Dermis blood vessel endothelial cell (primary cell): ENCODE data around the gene PRKAG3. TPM values are rescaled to one million over a fixed set of nuclear protein-coding genes. Genes with fewer than 3 reads are reported as not detected.
"Not testable (repeated sequence)": the region's sequence is repeated elsewhere in the genome, so short reads cannot be mapped to it uniquely, and the experiment has no call there.

Source experiments
- DNase-seq: peaks from one replicate; pipeline ENCODE4 v3.0.0; 2010
- total RNA-seq: library from RNA; depleted of rRNA; stranded (reverse); fragments of >200 nt; gene quantifications from 2 replicates; pipeline ENCODE4 v1.2.3, GENCODE V29; 2014

Gene PRKAG3
- total RNA-seq, 1 donor from 2014 or later: not detected

GRCh38 chr2:218780046-218780445, 51.6 kb downstream of the PRKAG3 start:
- DNase-seq: no peak

GRCh38 chr2:218777276-218777990, 54.2 kb downstream of the PRKAG3 start:
- no peak for DNase-seq

DNA sequence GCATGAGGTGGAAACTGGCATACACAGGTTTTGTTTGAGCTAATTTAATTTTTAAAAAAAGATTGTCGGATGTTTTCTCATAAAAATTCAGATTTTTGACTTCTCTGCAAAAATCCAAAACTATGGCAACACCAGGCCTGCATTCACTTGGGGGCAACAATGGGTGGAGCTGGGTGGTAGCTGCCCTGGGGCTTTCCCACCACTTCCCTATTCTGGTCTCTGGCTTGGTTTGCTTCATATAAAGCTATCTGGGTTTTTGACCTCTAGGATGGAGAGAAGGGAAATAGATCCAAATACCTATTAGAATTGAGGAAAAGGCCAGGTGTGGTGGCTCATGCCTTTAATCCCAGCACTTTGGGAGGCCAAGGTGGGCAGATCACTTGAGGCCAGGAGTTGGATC, 55.1 kb downstream of the PRKAG3 start:
- DNase-seq: no peak

DNA sequence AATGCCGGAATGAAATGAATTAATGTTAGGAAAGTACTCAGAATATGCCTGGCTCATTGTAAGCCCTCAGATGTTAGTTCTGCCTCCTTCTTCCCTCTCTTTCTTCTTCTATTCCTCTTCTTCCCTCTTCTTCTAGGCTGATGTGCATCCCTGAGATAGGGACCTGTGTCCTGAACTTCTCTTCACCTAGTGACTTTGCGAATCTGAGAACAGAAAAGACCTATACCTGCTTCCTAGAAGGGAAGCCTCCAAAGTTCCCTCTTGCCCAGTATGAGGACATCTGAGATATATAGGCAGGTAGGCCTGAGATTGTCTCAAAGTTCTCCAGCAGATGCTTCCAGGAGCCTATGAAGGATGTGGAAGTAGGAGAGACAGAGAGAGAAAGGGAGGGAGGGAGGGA, 57.7 kb downstream of the PRKAG3 start:
- no peak for DNase-seq

- DNase-seq: not testable (repeated sequence)
These were observed 58.8 kb downstream of the PRKAG3 start for GRCh38 chr2:218772759-218773158.

Other genes starting within 250 kb of the PRKAG3 start
- gene PLCD4, start 223.9 kb downstream of the PRKAG3 start, total RNA-seq: 1.7 and 4.7 TPM in 2 replicates
- 9.0 and 14.1 TPM in 2 replicates for gene ZNF142, start 172.2 kb downstream of the PRKAG3 start, total RNA-seq
- gene BCS1L, start 172.1 kb downstream of the PRKAG3 start, total RNA-seq: 31.3 and 37.5 TPM in 2 replicates
- gene RNF25, start 159.8 kb downstream of the PRKAG3 start, total RNA-seq: 21.1 and 35.7 TPM in 2 replicates
- 11.5 and 15.3 TPM in 2 replicates for gene STK36, start 159.7 kb downstream of the PRKAG3 start, total RNA-seq
- 7.6 and 9.4 TPM in 2 replicates for gene TTLL4, start 121.0 kb downstream of the PRKAG3 start, total RNA-seq
- 8.6 and 12.8 TPM in 2 replicates for gene CYP27A1, start 49.7 kb downstream of the PRKAG3 start, total RNA-seq
- not detected in 2 replicates for gene WNT6, start 28.0 kb upstream of the PRKAG3 start, total RNA-seq
- under 0.01 and 0.05 TPM in 2 replicates for gene WNT10A, start 49.0 kb upstream of the PRKAG3 start, total RNA-seq
- not detected in 2 replicates for gene CDK5R2, start 127.9 kb upstream of the PRKAG3 start, total RNA-seq
- gene FEV, start 153.4 kb upstream of the PRKAG3 start, total RNA-seq: not detected in 2 replicates
- not detected in 2 replicates for gene CRYBA2, start 161.6 kb upstream of the PRKAG3 start, total RNA-seq
- gene CFAP65, start 209.7 kb upstream of the PRKAG3 start, total RNA-seq: not detected in 2 replicates
- gene IHH, start 229.1 kb upstream of the PRKAG3 start, total RNA-seq: not detected in 2 replicates